DND-41 (cell line): ENCODE data around the gene CCL28.
"Not testable (repeated sequence)": the region's sequence is repeated elsewhere in the genome, so short reads cannot be mapped to it uniquely, and the experiment has no call there.

Experiments used
- ATAC-seq: fragments of 200-7000 bp; cut with Tn5 transposase; 3 replicates; pipeline ENCODE4 v1.9.1; 2021; ENCODE audit warnings: low read depth; ENCODE audit not compliant: insufficient read depth
- DNase-seq: peaks from one replicate; pipeline ENCODE4 v3.0.0-alpha.2; 2020
- H2AFZ ChIP-seq: 2 replicates; pipeline ENCODE4 v1.6.0; 2012; ENCODE audit warnings: low read depth, low read length
- H3K27ac ChIP-seq: 2 replicates; pipeline ENCODE4 v1.5.1; 2012; ENCODE audit warnings: low read length, inconsistent platforms
- H3K27me3 ChIP-seq: fragments of 200-600 bp; sonication (generic); 2 replicates; pipeline ENCODE4 v1.6.0; 2012; ENCODE audit warnings: low read length, mild to moderate bottlenecking, inconsistent platforms; ENCODE audit not compliant: insufficient read depth, poor library complexity
- H3K36me3 ChIP-seq: 2 replicates; pipeline ENCODE4 v1.5.1; 2012; ENCODE audit warnings: low read length, inconsistent platforms; ENCODE audit not compliant: insufficient read depth
- H3K4me1 ChIP-seq: 2 replicates; pipeline ENCODE4 v1.5.1; 2012; ENCODE audit warnings: mild to moderate bottlenecking, low read length; ENCODE audit not compliant: insufficient read depth
- H3K4me2 ChIP-seq: 2 replicates; pipeline ENCODE4 v1.6.0; 2012; ENCODE audit warnings: mild to moderate bottlenecking, moderate library complexity, low read length, inconsistent platforms; ENCODE audit not compliant: insufficient read depth
- H3K4me3 ChIP-seq, 2 experiments: fragments of 200-600 bp in 1 of 2; shearing (Covaris generic) in 1 of 2; 2 replicates each; pipeline ENCODE4 v1.5.1; 2012 to 2016; ENCODE audit warnings: inconsistent platforms in 2 of 2, low read length in 2 of 2, mild to moderate bottlenecking in 2 of 2, low read depth in 1 of 2, moderate library complexity in 1 of 2
- H3K79me2 ChIP-seq: 2 replicates; pipeline ENCODE4 v1.6.0; 2012; ENCODE audit warnings: low read length, inconsistent platforms; ENCODE audit not compliant: insufficient read depth
- H3K9ac ChIP-seq: 2 replicates; pipeline ENCODE4 v1.6.0; 2012; ENCODE audit warnings: low read depth, mild to moderate bottlenecking, inconsistent platforms, low read length, moderate library complexity
- H3K9me3 ChIP-seq: 2 replicates; pipeline ENCODE4 v1.5.1; 2012; ENCODE audit warnings: low read length, moderate library complexity, mild to moderate bottlenecking, inconsistent platforms; ENCODE audit not compliant: insufficient read depth, severe bottlenecking
- H4K20me1 ChIP-seq: 2 replicates; pipeline ENCODE4 v1.6.0; 2012; ENCODE audit warnings: low read length; ENCODE audit not compliant: insufficient read depth
- EZH2 ChIP-seq: IDR thresholded peaks from 3 replicates; pipeline ENCODE4 v1.6.1; 2012; ENCODE audit warnings: borderline replicate concordance, low read depth, mild to moderate bottlenecking, moderate library complexity, low read length, inconsistent platforms; ENCODE audit not compliant: severe bottlenecking
- TF ChIP-seq, protein P1 (sequence below): IDR thresholded peaks from 2 replicates; pipeline ENCODE4 v1.5.1; 2012; ENCODE audit warnings: borderline replicate concordance, low read length, moderate library complexity, mild to moderate bottlenecking; ENCODE audit not compliant: poor library complexity, severe bottlenecking; ENCODE audit errors: extremely low read depth

The CCL28 gene

DNA sequence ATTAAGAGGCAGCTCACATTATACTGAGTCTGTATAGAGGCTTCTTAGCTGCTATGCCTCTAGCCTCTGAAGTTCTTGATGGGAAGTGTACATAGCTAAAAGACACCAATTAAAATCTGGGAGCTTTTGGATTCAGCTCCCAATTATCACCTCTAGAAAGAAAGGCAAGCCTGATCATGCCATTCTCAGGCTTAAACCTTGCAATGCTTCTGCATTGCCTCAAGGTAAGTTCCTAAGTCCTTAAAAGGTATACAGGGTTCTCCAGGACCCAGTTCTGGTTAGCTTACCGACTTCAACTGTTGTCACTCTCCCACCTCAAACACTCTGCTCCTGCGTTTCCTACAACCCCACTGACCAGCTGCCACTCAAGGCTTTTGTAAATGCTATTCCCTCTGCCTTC is 17.5 kb upstream of the CCL28 start:
- Histone ChIP-seq H3K27ac (no peak overlapping the region), H3K4me1 (no peaks in the 10 kb centered on the region), H3K36me3 (no peaks in the 10 kb centered on the region), H4K20me1 (no peaks in the 10 kb centered on the region), H3K79me2 (no peaks in the 10 kb centered on the region), H3K4me2 (no peak overlapping the region), H3K9me3 (no peaks in the 10 kb centered on the region), H3K27me3 (no peaks in the 10 kb centered on the region), H3K9ac (no peak overlapping the region), H2AFZ (no peak overlapping the region), H3K4me3 (no peak overlapping the region)
- TF ChIP-seq, protein P1, sequence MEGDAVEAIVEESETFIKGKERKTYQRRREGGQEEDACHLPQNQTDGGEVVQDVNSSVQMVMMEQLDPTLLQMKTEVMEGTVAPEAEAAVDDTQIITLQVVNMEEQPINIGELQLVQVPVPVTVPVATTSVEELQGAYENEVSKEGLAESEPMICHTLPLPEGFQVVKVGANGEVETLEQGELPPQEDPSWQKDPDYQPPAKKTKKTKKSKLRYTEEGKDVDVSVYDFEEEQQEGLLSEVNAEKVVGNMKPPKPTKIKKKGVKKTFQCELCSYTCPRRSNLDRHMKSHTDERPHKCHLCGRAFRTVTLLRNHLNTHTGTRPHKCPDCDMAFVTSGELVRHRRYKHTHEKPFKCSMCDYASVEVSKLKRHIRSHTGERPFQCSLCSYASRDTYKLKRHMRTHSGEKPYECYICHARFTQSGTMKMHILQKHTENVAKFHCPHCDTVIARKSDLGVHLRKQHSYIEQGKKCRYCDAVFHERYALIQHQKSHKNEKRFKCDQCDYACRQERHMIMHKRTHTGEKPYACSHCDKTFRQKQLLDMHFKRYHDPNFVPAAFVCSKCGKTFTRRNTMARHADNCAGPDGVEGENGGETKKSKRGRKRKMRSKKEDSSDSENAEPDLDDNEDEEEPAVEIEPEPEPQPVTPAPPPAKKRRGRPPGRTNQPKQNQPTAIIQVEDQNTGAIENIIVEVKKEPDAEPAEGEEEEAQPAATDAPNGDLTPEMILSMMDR: no peak
- TF ChIP-seq EZH2: no peak
- DNase-seq (no peak), ATAC-seq (no peak)

DNA sequence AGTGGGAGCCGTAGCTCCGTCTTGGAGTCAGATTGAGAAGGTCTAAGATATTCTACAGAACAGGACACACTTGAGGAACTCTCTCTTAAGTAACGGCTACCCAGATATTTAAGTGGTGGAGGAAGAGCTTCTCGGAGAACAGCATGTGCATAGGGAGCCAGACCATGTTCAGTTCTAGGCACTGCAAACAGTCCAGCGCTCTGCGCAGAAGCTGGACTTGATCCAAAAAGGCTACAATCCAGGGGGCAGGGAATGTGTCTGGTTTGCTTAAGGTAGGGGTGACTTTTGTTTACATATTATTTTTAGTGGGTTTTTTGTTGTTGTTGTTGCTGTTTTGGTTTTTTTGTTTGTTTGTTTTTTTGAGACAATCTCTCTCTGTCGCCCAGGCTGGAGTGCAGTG is 16.8 kb upstream of the CCL28 start:
- TF ChIP-seq, protein P1: no peak
- TF ChIP-seq EZH2: no peak
- ATAC-seq (no peak), DNase-seq (no peak)
- Histone ChIP-seq H3K4me2 (no peak overlapping the region), H3K27me3 (no peaks in the 10 kb centered on the region), H3K27ac (no peak overlapping the region), H3K79me2 (no peaks in the 10 kb centered on the region), H3K9me3 (no peaks in the 10 kb centered on the region), H3K9ac (no peak overlapping the region), H3K4me3 (no peak overlapping the region), H3K36me3 (no peaks in the 10 kb centered on the region), H3K4me1 (no peaks in the 10 kb centered on the region), H2AFZ (no peak overlapping the region), H4K20me1 (no peaks in the 10 kb centered on the region)

DNA sequence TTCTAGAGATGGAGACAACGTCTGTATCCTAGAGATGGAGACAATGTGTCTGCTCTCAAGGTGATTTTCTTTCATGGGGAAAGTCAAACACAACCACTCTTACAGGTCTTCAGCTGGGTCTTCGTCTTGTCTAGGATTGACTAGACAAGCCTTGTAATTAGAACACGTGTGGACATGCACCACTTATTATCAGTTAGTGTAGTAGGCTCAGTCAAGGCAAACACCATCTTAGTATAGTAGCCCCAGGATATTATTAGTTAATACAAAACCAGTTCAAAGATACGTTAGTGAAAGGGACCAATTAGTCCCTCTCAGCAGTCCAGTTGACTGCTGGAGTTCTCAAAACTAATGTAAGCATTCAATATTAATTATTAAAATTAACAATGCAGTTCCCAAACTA is 15.1 kb upstream of the CCL28 start:
- Histone ChIP-seq H3K27me3 (no peaks in the 10 kb centered on the region), H3K27ac (no peak overlapping the region), H3K4me2 (no peak overlapping the region), H4K20me1 (no peaks in the 10 kb centered on the region), H3K4me3 (no peak overlapping the region), H3K79me2 (no peaks in the 10 kb centered on the region), H3K4me1 (no peaks in the 10 kb centered on the region), H3K36me3 (no peaks in the 10 kb centered on the region), H2AFZ (no peak overlapping the region), H3K9me3 (no peaks in the 10 kb centered on the region), H3K9ac (no peak overlapping the region)
- DNase-seq: no peak
- no peak for ATAC-seq
- no peak for TF ChIP-seq EZH2
- TF ChIP-seq, protein P1: no peak

DNA sequence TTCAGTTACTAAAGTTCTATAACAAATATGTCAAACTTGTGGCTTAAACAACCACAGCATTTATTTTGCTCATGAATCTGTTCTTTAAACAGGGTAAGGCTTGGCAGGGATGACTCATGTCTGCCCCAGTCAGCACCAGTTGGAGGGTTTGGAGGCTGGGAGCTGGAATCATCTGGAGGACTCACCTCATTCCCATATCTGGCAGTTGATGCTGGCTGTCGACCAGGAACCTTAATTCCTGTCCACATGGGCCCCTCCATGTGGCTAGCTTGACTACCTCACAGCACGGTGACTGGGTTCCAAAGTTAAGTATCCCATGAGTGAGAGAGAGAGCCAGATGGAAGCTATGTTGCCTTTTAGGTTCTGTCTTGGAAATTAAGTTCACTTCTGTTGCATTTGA is 13.8 kb upstream of the CCL28 start:
- DNase-seq (no peak), ATAC-seq (no peak)
- Histone ChIP-seq H3K4me3 (no peak overlapping the region), H3K9ac (no peak overlapping the region), H3K79me2 (no peaks in the 10 kb centered on the region), H3K4me2 (no peak overlapping the region), H3K9me3 (no peaks in the 10 kb centered on the region), H3K27me3 (no peaks in the 10 kb centered on the region), H4K20me1 (no peaks in the 10 kb centered on the region), H2AFZ (no peak overlapping the region), H3K27ac (no peak overlapping the region), H3K36me3 (no peaks in the 10 kb centered on the region), H3K4me1 (no peaks in the 10 kb centered on the region)
- TF ChIP-seq, protein P1: no peak
- TF ChIP-seq EZH2: no peak

DNA sequence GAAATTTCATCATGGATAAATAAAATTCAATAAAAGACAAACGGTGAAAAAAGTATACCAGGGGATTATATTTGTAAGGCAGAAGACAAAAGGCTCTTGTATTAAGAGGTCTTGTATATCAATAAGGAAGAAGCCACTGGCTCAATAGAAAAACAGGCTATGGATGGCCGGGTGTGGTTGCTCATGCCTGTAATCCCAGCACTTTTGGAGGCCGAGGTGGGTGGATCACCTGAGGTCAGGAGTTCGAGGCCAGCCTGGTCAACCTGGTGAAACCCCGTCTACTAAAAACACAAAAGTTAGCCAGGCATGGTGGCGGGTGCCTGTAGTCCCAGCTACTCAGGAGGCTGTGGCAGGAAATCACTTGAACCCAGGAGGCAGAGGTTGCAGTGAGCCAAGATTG is 10.9 kb upstream of the CCL28 start:
- not testable (repeated sequence) for H4K20me1 ChIP-seq, H3K79me2 ChIP-seq, H3K27ac ChIP-seq, H3K9ac ChIP-seq, H3K4me2 ChIP-seq, H3K4me3 ChIP-seq, H3K9me3 ChIP-seq, H3K4me1 ChIP-seq, H3K27me3 ChIP-seq, DNase-seq, ATAC-seq, H3K36me3 ChIP-seq, H2AFZ ChIP-seq
